NCI-H2171 treated with DMSO at 0.1 percent for 48 hours (cell line): ENCODE measurements around the gene SIRT3.

Experiments
- DNase-seq: peaks from one replicate; lab custom pipeline; 2025; lab: John Stamatoyannopoulos, UW

SIRT3 gene

DNA sequence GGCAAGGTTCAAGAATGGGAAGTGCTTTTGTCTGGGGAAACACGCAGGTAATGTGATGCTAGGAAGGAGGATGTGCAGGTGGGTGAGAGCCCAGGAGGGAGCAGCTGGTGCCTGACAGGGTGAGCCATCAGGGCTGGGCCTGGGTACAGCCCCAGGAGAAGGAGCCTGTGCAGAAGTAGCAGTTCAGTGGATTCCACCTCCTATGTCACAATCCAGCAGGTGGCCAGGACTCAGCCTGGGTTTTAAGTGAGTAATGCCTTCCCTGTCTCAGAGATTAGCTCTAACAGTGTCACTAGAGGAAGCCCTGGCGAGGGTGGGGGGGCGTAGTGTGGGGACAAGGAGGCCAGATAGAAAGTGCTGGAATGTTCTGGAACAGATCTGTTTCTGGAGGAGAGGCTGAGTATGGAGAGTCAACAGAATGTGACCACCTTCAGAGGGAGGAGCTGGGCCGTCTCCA lies 20.5 kb downstream of the SIRT3 start:
- peak; percentile 53 for DNase-seq

- DNase-seq = no peak
Observed at GRCh38 chr11:214083-214482, 22.1 kb downstream of the SIRT3 start.

- no peak for DNase-seq
Observed at GRCh38 chr11:213111-213510, 23.0 kb downstream of the SIRT3 start.

GRCh38 chr11:212150-213100 lies 23.7 kb downstream of the SIRT3 start:
- no peak for DNase-seq

GRCh38 chr11:211741-212140 lies 24.4 kb downstream of the SIRT3 start:
- DNase-seq = no peak

- DNase-seq = no peak
Observed at GRCh38 chr11:211295-211694, 24.8 kb downstream of the SIRT3 start.

DNA sequence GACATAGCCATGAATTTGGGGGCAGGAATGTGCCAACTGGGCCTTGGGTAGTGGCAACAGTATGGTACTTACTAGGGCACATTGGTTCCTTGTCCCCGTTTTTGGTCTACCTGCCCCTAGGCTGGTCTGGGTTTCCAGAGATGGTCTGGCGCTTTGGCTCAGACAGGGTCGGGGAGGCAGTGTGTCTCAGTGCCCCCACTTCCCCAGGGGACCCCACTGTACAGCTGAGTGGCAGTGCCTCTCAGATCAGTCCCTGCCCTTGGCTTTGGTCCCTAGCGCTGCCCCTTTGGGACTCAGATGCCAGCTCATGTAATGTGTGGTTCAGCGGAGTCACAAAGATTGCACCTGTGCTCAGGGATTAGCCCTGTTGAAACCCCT lies 25.4 kb downstream of the SIRT3 start:
- no peak for DNase-seq

DNA sequence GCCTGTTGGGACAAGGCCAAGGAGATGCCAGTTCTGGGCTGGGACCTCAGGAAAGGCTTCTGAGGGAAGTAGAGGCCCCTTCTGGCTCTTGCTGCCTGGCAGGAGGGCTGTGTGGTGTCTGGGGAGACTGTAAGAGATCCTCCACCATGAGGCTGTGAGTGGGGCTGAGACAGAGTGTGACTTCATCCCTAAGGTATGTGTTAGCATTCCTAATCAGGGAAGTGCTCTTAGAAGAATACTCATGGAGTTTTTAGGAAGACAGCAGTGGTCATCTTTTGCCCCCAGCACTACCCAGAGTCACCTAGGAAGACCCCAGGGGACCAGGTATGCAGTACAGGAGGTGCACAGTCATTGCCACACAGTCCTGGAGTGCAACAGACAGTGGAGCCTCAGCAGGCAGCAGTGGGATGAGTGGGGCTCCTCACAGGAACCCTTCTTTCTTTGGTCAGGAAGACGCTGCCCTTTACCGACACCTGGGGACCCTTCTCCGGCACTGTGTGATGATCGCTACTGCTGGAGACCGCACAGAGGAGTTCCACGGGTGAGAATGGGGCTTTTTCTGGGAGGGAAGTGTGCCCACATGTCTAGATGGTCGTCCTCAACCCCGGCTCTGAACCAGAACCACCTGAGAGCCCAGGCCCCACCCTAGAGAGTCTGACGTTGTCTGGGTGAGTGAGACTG lies 25.9 kb downstream of the SIRT3 start:
- no peak for DNase-seq

DNA sequence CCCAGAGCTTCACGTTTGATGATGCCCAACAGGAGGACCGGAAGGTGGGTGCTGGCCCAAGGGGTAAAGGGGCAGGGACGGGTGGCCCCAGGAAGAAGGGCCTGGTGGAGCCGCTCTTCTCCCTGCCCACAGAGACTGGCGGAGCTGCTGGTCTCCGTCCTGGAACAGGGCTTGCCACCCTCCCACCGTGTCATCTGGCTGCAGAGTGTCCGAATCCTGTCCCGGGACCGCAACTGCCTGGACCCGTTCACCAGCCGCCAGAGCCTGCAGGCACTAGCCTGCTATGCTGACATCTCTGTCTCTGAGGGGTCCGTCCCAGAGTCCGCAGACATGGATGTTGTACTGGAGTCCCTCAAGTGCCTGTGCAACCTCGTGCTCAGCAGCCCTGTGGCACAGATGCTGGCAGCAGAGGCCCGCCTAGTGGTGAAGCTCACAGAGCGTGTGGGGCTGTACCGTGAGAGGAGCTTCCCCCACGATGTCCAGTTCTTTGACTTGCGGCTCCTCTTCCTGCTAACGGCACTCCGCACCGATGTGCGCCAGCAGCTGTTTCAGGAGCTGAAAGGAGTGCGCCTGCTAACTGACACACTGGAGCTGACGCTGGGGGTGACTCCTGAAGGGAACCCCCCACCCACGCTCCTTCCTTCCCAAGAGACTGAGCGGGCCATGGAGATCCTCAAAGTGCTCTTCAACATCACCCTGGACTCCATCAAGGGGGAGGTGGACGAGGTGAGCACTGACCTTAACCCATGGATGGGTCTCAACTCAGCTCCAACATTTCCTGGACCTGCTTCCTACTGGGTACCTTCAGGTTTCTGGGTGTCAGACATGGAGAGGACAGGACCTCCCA lies 26.6 kb downstream of the SIRT3 start:
- no peak for DNase-seq

GRCh38 chr11:208917-209260 lies 27.3 kb downstream of the SIRT3 start:
- DNase-seq = no peak

GRCh38 chr11:208181-208916 lies 27.8 kb downstream of the SIRT3 start:
- peak; percentile 38 for DNase-seq

DNA sequence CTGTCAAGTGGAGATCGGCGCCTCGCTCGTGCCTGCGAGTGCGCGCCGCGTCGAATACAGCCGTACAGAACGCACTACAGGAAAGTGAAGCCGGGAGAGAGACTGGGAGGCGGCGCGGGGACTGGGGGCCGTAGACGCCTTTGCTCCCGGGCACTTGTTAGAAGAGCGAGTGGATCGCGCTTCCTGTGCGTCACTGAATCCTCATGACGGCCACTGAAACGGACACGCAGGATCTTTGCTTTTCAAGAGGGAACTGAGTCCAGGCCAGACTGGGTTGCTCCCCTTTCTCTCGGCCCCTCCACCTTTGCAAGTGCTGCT lies 28.3 kb downstream of the SIRT3 start:
- peak; percentile 34 for DNase-seq

DNA sequence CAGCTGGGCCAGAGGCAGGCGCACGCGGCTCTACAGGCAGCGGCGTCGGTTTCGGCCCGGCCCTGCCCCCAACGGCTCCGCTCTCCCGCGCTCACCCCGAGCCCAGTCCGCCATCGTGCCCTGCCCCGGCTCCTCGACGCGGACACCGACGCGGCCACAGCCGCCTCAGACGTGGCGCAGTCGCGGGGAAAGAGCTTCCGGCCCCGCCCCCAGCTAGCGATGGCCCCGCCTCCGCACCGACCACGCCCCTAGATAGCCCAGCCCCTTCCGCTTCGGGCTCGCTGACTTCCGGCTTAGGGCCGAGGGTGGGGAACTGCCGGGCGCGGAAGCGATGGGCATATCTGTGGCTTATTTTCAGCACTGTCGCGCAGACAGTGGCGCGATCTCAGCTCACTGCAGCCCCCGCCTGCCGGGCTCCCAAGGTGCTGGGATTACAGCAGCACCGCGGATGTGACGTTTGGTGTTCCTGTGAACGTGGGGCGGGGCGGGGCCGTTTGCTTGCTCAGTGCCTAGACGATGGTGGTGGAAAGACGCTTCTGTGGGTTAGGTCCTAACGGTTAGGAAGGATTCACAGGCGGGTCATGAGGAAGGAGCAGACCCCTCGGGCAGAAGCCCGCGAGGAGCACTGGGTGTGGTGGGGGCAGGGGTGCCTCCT lies 28.8 kb downstream of the SIRT3 start, which contains the start of the genes BET1L and RIC8A:
Gene BET1L, minus strand, starts transcription at position 192 of the 655 bp plus-strand sequence. Its CDS starts 78 bp downstream, at position 114.
Gene RIC8A, plus strand, starts transcription at position 501 of the 655 bp plus-strand sequence. CDS start 1,147 bp downstream, outside the sequence.
- peak; percentile 90 for DNase-seq

DNA sequence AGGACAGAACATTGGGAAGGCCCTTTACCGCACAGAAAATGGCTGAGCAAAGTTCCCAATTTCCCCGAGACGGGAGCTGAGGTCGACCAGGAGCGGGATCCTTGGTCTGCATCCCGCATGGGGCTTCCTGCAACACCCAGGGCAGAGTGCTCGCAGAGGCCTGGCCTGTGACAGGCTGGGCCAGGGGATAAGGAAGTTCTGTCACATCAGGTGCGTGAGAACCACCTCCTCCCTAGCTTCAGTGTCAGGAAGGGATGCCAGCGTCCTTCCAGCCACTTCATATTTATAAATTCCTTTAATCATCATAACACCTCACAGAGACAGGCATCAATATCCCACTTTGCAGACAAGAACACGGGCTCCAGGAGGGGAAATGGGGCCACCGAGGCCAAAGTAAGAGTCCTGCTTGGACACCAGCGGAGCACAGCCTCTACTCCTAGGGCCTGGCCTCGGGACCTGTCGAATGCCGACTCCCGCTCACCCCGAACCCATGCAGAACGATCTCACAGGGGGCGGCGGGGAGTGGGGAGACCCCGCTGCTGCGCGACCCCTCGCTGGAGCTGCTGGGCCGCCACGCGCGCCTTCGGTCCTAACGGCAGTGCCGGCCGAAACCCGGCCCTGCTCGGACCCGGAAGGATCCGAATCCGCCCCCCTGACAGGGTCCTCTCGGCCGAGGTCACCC lies 29.5 kb downstream of the SIRT3 start:
- no peak for DNase-seq

DNA sequence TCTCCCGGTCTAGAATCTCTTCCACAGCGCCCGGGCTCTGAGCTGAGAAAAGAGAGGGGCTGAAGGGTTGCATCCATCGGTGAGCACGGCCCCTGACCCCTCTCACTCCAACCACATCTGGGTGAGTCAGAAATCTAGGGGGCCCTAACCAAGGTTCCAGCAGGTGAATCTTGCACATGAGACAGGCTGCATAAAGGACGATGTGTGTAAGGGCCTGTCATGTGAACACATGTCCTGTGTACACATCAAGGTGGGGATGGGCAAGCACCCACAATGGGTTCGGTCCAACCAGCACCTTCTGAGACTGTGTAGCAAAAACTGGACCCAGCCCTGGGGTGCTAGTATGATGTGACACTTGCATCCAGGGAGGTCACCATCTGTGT lies 30.1 kb downstream of the SIRT3 start:
- DNase-seq = no peak

DNA sequence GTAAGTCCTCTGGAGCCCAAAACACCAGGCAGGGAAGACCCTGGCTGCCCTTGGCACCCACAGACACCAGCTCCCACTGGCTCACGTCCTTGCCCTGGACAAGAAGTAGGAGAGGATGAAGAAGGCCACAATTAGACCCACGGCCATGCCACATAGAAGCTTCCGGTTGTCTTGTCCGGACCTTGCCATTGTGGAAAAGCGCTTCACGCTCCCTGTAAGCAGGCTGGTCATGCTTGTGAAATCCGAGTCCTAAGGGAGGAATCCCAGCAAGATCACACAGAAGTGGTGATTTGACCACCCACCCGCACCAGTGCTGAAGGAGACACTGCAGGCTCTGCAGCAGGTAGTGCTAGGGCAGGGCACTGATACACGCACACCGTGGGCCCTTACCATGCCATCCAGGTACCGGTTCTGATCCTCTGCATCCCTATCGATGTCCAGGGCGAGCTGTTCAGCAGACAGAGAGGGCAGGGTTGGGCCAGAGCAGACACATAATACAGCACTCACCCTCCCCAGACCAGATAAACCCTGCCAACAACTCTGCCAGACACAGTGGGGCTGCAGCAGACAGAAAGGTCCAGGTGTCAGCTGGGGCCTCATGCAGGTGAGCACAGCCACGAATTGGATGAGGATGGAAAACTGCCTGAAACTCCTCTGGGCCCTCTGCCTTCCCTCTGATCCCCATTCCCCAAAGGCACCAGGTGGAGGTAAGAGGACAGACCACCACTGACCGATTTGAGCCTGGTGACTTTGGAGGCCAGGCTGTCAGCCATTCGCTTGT lies 30.7 kb downstream of the SIRT3 start:
- no peak for DNase-seq

DNA sequence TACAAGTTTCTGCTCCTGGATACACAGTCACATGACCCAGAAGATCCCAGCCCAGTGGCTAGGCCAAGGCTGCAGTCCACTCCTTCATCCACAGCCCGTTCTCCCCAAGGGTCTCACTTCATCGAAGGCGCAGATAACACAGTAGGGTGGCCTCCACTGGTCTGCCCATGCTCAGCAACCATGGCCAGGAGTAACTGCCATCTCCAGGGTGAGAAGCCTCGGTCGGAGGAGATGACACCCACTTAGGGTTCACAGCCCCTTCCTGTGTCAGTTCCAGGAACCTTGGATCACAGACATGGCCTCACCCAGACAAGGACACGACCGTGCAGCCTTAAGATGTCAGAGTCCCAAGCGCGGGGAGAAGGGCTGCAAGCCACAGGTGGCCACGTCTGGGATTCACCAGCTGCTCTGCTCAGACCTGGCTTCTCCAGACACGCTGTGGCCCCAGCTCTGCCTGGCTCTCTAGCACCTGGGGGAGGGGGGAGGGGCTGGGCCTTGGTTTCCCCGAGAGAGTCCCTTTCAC lies 31.5 kb downstream of the SIRT3 start:
- DNase-seq = no peak

DNA sequence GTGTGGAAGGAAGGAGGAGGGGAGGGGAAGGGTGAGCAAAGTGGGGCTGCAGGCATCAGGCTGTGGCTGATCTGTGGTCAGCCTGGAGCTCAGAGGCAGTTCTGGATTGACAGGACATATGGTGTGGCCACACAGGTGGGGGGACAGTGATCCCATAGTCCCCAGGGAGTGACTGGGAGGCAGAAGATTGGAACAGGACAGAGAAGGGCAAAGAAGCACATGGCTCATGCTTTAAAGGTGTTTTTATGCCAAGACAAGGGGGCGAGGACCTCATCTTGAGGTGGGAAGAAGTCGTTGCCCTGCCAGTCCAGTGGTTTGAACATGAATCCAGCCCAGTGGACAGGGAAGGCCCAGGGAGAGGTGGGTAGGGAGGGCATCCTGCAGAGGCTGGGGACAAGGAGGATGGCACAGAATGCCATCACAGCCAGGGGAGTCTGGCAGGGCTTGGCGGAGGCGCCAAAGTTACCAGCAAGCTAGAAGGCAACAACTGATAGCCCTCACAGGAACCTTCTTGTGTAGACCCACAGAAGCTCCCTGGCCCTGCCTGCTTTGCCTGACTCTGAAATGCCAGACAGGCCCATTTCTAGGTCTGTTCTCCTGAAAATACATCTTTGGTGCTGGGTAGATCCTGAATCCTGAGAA lies 32.1 kb downstream of the SIRT3 start:
- no peak for DNase-seq
